Islet precursor cell (in vitro differentiated cells): ENCODE results near the gene RPS4Y1.

Source experiments
- DNase-seq: peaks from one replicate; pipeline ENCODE4 v3.0.0-alpha.2; 2018

Gene RPS4Y1

GRCh38 chrY:2885880-2886279, 44.5 kb downstream of the RPS4Y1 start:
- DNase-seq: no peak

DNA sequence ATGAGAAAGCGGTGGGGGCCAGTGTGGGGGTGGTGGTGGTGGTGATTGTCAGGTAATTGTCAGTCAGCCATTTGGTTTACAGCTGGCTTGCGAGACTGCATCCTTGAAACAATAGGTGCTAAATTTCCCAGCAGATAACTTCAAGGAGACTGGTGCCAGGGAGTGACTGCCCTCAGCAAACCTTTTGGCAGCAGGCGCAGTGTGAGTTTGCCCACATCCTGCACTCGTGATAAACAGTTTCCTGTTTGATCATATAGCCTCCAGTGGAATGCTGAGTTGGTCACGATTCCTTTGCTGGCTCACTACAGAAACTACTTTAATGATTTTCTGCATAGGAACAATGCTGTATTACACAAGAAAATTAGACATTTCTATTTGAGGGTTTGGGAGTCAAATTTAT, 46.0 kb downstream of the RPS4Y1 start:
- DNase-seq: no peak

DNA sequence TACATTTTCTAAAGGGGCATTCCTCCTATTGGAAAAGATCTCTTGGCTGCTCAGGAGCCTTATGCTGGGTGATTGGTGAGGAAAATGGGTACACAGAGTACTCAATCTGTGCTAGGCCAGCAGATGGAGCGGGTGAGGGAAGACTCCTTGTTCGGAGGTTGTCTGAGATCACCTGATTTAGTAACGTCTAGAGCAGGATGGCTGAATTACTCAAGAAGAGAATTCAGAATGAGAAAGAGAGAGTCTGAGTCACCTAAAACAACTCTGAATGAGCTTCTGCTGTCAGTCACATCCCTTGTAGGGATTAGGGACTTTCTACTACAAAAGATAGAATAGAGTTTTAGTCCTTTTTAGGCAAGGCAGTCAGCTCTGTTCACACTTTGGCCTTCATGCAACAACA, 46.6 kb downstream of the RPS4Y1 start:
- no peak for DNase-seq

- no peak for DNase-seq
These were observed 52.1 kb downstream of the RPS4Y1 start for GRCh38 chrY:2893471-2893870.

GRCh38 chrY:2896050-2896449, 54.6 kb downstream of the RPS4Y1 start:
- DNase-seq: no peak

DNA sequence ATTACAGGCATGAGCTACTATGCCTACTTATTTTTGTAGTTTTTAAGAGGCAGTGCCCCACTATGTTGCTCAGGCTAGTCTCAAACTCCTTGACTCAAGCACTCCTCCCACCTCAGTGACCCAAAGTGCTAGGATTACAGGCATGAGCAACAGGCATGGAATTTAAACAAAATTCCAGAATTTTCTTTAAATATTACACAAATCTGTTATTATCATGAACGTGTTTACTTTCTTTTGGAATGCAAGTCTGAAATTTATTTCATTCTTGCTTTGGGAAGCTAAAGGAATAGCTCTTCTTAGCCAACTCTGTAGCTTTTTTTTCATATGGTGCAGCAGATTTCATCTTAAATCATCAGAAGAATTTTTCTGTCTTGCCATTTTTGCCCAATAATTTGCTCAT, 66.0 kb downstream of the RPS4Y1 start:
- no peak for DNase-seq

DNA sequence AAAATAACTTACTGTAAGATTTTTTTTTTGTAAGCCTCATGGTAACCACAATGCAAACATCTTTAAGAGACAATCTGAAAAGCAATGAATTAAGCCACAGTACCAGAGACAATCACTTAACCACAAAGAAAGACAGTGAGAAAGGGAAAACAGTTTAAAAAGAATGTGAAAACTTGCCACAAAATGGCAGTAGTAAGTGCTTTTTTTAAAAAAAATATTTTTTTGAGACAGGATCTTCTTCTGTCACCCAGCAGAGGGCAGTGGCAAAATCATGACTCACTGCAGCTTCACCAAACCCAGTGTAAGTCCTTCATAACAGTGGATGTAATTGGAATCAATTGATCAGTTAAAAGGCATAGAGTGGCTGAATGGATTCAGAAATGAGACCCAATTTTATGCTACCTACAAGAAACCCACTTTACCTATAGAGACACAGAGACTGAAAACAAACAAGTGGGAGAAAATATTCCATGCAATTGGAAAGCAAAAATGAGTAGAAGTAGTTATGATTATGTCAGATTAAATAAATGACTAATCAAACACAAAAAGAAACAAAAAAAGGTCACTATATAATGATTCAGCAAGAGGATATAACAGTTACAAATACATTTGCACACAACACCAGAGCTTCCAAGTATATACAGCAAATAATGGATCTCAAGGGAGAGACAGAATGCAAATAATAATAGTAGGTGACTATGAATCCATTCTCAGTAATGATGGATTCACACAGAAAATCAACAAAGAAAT, 71.8 kb downstream of the RPS4Y1 start:
- no peak for DNase-seq
